Measurements from ENCODE around the gene KIAA1614. TPM values are rescaled to one million over a fixed set of nuclear protein-coding genes. Genes with fewer than 3 reads are reported as not detected.
"Not testable (repeated sequence)": the region's sequence is repeated elsewhere in the genome, so short reads cannot be mapped to it uniquely, and the experiment has no call there.

Gene KIAA1614
- total and polyA plus RNA-seq, 7 experiments from 2014 or later = 0.03 to 0.31 (median 0.14) TPM; not detected in 1

GRCh38 chr1:180956028-180956640 lies 43.4 kb downstream of the KIAA1614 start:
- H3K4me1 ChIP-seq (ENCODE audit: control insufficient read depth in 2 of 2, insufficient read depth in 2 of 2, low read length in 2 of 2) = peaks cover 0 to 6% of the 10 kb centered on the region in 2 donors
- Mint-ChIP-seq H3K27ac (peak overlapping the region in 4 of 9 donors; percentile 7 to 82 (median 36)), H3K9me3 (peaks cover 0 to 3% (median 0%) of the 10 kb centered on the region in 11 donors), H3K36me3 (peaks cover 0 to 21% (median 17%) of the 10 kb centered on the region in 5 donors), H3K27me3 (no peaks in the 10 kb centered on the region), H3K4me3 (peak overlapping the region in 5 of 10 donors; percentile 55 to 82 (median 67)), H3K4me1 (peaks cover 0 to 12% (median 4%) of the 10 kb centered on the region in 7 donors)
- H3K9me3 ChIP-seq (ENCODE audit: control insufficient read depth in 2 of 3, low read length in 3 of 3) = no peaks in the 10 kb centered on the region
- CTCF ChIA-PET = no interaction called here
- DNase-seq = no peak
- POLR2A ChIA-PET = no interaction called here
- no peak overlapping the region for H3K27ac ChIP-seq (ENCODE audit: low read depth, low read length)
- H3K4me3 ChIP-seq (ENCODE audit: low read length) = no peak overlapping the region
- peaks cover 0 to 3% (median 0%) of the 10 kb centered on the region in 3 experiments for H3K36me3 ChIP-seq (ENCODE audit: control insufficient read depth in 2 of 3, insufficient read depth in 3 of 3, low read length in 3 of 3)
- H3K27me3 ChIP-seq (ENCODE audit: control insufficient read depth in 2 of 2, insufficient read depth in 2 of 2, low read length in 2 of 2) = no peaks in the 10 kb centered on the region
- intact Hi-C loops (cut with micrococcal nuclease) = no loop called here
- ATAC-seq = no peak

DNA sequence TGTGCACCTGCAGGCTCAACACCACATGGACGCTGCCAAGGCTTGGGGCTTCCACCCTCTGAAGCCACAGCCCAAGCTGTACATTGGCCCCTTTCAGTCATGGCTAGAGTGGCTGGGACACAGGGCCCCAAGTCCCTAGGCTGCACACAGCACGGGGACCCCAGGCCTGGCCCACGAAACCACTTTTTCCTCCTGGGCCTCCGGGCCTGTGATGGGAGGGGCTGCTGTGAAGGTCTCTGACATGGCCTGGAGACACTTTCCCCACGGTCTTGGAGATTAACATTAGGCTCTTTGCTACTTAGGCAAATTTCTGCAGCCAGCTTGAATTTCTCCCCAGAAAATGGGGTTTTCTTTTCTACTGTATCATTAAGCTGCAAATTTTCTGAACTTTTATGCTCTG lies 46.9 kb downstream of the KIAA1614 start:
- H3K4me3 Mint-ChIP-seq; H3K27ac ChIP-seq (ENCODE audit: low read depth, low read length); H3K9me3 Mint-ChIP-seq; H3K4me1 ChIP-seq (ENCODE audit: control insufficient read depth in 2 of 2, insufficient read depth in 2 of 2, low read length in 2 of 2); intact Hi-C loops (cut with micrococcal nuclease); POLR2A ChIA-PET; H3K27me3 ChIP-seq (ENCODE audit: control insufficient read depth in 2 of 2, insufficient read depth in 2 of 2, low read length in 2 of 2); CTCF ChIA-PET; DNase-seq; H3K4me3 ChIP-seq (ENCODE audit: low read length); H3K4me1 Mint-ChIP-seq; H3K27ac Mint-ChIP-seq; H3K27me3 Mint-ChIP-seq; H3K36me3 ChIP-seq (ENCODE audit: control insufficient read depth in 2 of 3, insufficient read depth in 3 of 3, low read length in 3 of 3); ATAC-seq; H3K9me3 ChIP-seq (ENCODE audit: control insufficient read depth in 2 of 3, low read length in 3 of 3): not testable (repeated sequence)
- H3K36me3 Mint-ChIP-seq = peaks cover 0 to 33% (median 21%) of the 10 kb centered on the region in 5 donors

DNA sequence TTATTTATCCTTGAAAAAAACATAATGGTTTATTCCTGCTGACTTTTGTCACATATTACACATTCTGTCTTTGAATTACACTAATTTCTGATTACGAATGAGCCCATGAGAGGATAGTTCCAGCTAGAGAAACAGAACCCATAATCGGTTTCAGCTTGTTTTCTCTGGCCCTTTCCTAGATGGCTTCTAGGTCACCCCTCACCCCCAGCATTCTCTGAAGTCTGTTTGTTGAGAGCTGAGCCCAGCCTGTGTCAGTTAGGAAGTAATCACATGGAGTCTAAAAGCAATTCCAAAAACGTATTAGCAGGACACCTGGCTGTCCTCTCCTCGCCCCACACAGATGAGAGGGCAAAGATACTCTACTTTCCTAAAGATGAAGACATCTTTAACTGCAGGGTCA lies 48.9 kb downstream of the KIAA1614 start:
- ChIA-PET POLR2A (no interaction called here), CTCF (no interaction called here)
- Histone ChIP-seq H3K4me1 (ENCODE audit: control insufficient read depth in 2 of 2, insufficient read depth in 2 of 2, low read length in 2 of 2) (no peaks in the 10 kb centered on the region), H3K9me3 (ENCODE audit: control insufficient read depth in 2 of 3, low read length in 3 of 3) (no peaks in the 10 kb centered on the region), H3K27ac (ENCODE audit: low read depth, low read length) (no peak overlapping the region), H3K27me3 (ENCODE audit: control insufficient read depth in 2 of 2, insufficient read depth in 2 of 2, low read length in 2 of 2) (no peaks in the 10 kb centered on the region), H3K36me3 (ENCODE audit: control insufficient read depth in 2 of 3, insufficient read depth in 3 of 3, low read length in 3 of 3) (peaks cover 0 to 8% (median 0%) of the 10 kb centered on the region in 3 experiments), H3K4me3 (ENCODE audit: low read length) (no peak overlapping the region)
- peaks cover 0 to 7% (median 1%) of the 10 kb centered on the region in 7 donors for H3K4me1 Mint-ChIP-seq
- ATAC-seq (no peak), DNase-seq (no peak)
- H3K4me3 Mint-ChIP-seq = no peak overlapping the region
- no peaks in the 10 kb centered on the region for H3K27me3 Mint-ChIP-seq
- intact Hi-C loops (cut with micrococcal nuclease) = no loop called here
- no peak overlapping the region for H3K27ac Mint-ChIP-seq
- peaks cover 0 to 33% (median 26%) of the 10 kb centered on the region in 5 donors for H3K36me3 Mint-ChIP-seq
- peaks cover 0 to 3% (median 0%) of the 10 kb centered on the region in 11 donors for H3K9me3 Mint-ChIP-seq

GRCh38 chr1:180962178-180962577 lies 49.5 kb downstream of the KIAA1614 start:
- Mint-ChIP-seq H3K4me3 (no peak overlapping the region), H3K27ac (no peak overlapping the region), H3K4me1 (peaks cover 0 to 7% (median 4%) of the 10 kb centered on the region in 7 donors), H3K9me3 (peaks cover 0 to 3% (median 0%) of the 10 kb centered on the region in 11 donors), H3K36me3 (peaks cover 0 to 36% (median 29%) of the 10 kb centered on the region in 5 donors), H3K27me3 (no peaks in the 10 kb centered on the region)
- H3K4me1 ChIP-seq (ENCODE audit: control insufficient read depth in 2 of 2, insufficient read depth in 2 of 2, low read length in 2 of 2) = no peaks in the 10 kb centered on the region
- intact Hi-C loops (cut with micrococcal nuclease) = no loop called here
- CTCF ChIA-PET = no interaction called here
- no peak for DNase-seq
- no peaks in the 10 kb centered on the region for H3K27me3 ChIP-seq (ENCODE audit: control insufficient read depth in 2 of 2, insufficient read depth in 2 of 2, low read length in 2 of 2)
- H3K9me3 ChIP-seq (ENCODE audit: control insufficient read depth in 2 of 3, low read length in 3 of 3) = no peaks in the 10 kb centered on the region
- POLR2A ChIA-PET = no interaction called here
- no peak overlapping the region for H3K4me3 ChIP-seq (ENCODE audit: low read length)
- peaks cover 0 to 12% (median 0%) of the 10 kb centered on the region in 3 experiments for H3K36me3 ChIP-seq (ENCODE audit: control insufficient read depth in 2 of 3, insufficient read depth in 3 of 3, low read length in 3 of 3)
- ATAC-seq = no peak
- no peak overlapping the region for H3K27ac ChIP-seq (ENCODE audit: low read depth, low read length)

DNA sequence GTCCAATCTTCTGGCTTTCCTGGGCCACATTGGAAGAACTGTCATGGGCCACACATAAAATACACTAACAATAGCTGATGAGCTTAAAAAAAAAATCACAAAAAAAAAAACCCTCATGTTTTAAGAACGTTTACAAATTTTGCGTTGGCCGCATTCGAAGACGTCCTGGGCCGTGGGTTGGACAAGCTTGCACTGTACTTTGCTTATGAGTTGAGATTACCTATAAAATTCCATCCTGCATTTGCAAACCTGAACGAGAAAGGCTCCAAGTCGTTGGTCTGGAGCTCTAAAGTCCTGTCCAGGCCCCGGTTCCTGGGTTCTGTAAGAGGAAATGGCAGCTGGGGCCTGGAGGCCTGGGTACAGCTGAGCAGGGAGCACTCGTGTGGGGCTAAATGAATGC lies 51.4 kb downstream of the KIAA1614 start:
- Histone ChIP-seq H3K9me3 (ENCODE audit: control insufficient read depth in 2 of 3, low read length in 3 of 3) (no peaks in the 10 kb centered on the region), H3K36me3 (ENCODE audit: control insufficient read depth in 2 of 3, insufficient read depth in 3 of 3, low read length in 3 of 3) (peaks cover 0 to 9% (median 0%) of the 10 kb centered on the region in 3 experiments), H3K4me1 (ENCODE audit: control insufficient read depth in 2 of 2, insufficient read depth in 2 of 2, low read length in 2 of 2) (no peaks in the 10 kb centered on the region), H3K27ac (ENCODE audit: low read depth, low read length) (no peak overlapping the region), H3K27me3 (ENCODE audit: control insufficient read depth in 2 of 2, insufficient read depth in 2 of 2, low read length in 2 of 2) (no peaks in the 10 kb centered on the region), H3K4me3 (ENCODE audit: low read length) (no peak overlapping the region)
- DNase-seq = no peak
- Mint-ChIP-seq H3K36me3 (peaks cover 0 to 41% (median 26%) of the 10 kb centered on the region in 5 donors), H3K9me3 (peaks cover 0 to 3% (median 0%) of the 10 kb centered on the region in 11 donors), H3K4me1 (peaks cover 0 to 7% (median 4%) of the 10 kb centered on the region in 7 donors), H3K4me3 (no peak overlapping the region), H3K27me3 (no peaks in the 10 kb centered on the region), H3K27ac (no peak overlapping the region)
- no peak for ATAC-seq
- intact Hi-C loops (cut with micrococcal nuclease) = no loop called here
- ChIA-PET POLR2A (no interaction called here), CTCF (no interaction called here)

- no peaks in the 10 kb centered on the region for H3K4me1 ChIP-seq (ENCODE audit: control insufficient read depth in 2 of 2, insufficient read depth in 2 of 2, low read length in 2 of 2)
- DNase-seq (no peak), ATAC-seq (no peak)
- Mint-ChIP-seq H3K27me3 (no peaks in the 10 kb centered on the region), H3K4me1 (peaks cover 0 to 11% (median 5%) of the 10 kb centered on the region in 7 donors), H3K27ac (no peak overlapping the region), H3K9me3 (peaks cover 0 to 3% (median 0%) of the 10 kb centered on the region in 11 donors), H3K4me3 (no peak overlapping the region), H3K36me3 (peaks cover 0 to 45% (median 23%) of the 10 kb centered on the region in 5 donors)
- intact Hi-C loops (cut with micrococcal nuclease) = no loop called here
- no peaks in the 10 kb centered on the region for H3K9me3 ChIP-seq (ENCODE audit: control insufficient read depth in 2 of 3, low read length in 3 of 3)
- H3K4me3 ChIP-seq (ENCODE audit: low read length) = no peak overlapping the region
- ChIA-PET CTCF (no interaction called here), POLR2A (no interaction called here)
- no peaks in the 10 kb centered on the region for H3K27me3 ChIP-seq (ENCODE audit: control insufficient read depth in 2 of 2, insufficient read depth in 2 of 2, low read length in 2 of 2)
- no peak overlapping the region for H3K27ac ChIP-seq (ENCODE audit: low read depth, low read length)
- H3K36me3 ChIP-seq (ENCODE audit: control insufficient read depth in 2 of 3, insufficient read depth in 3 of 3, low read length in 3 of 3) = peaks cover 0 to 11% (median 0%) of the 10 kb centered on the region in 3 experiments
Measured at GRCh38 chr1:180964595-180964994, 51.9 kb downstream of the KIAA1614 start.

DNA sequence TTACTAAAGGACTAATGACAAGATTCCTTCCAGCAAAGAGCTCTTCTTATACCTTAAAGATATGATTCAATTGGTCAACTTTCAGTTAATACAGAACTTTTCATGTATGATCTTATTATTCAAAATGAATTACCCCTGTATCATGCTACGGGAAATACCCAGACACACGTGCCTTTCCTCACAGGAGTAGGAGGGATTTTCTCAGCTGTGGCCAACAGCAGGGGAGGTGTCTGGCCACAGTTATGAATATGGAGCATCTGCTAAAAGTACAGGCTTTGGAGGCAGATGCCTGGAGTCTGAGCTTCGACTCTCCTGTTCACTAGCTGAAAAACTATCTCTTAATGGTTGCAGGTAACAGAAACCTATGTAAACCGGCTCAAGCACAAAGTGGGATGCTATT lies 53.6 kb downstream of the KIAA1614 start:
- no peak overlapping the region for H3K4me3 ChIP-seq (ENCODE audit: low read length)
- H3K36me3 ChIP-seq (ENCODE audit: control insufficient read depth in 2 of 3, insufficient read depth in 3 of 3, low read length in 3 of 3) = peaks cover 0 to 29% (median 0%) of the 10 kb centered on the region in 3 experiments
- H3K9me3 ChIP-seq (ENCODE audit: control insufficient read depth in 2 of 3, low read length in 3 of 3) = no peaks in the 10 kb centered on the region
- Mint-ChIP-seq H3K36me3 (peaks cover 7 to 43% (median 24%) of the 10 kb centered on the region in 5 donors), H3K27me3 (no peaks in the 10 kb centered on the region), H3K9me3 (peaks cover 0 to 1% (median 0%) of the 10 kb centered on the region in 11 donors), H3K4me1 (peaks cover 0 to 17% (median 7%) of the 10 kb centered on the region in 7 donors), H3K4me3 (no peak overlapping the region), H3K27ac (peak overlapping the region in 2 of 9 donors; percentile 38 to 47)
- CTCF ChIA-PET = interaction anchor here (0.6 kb wide), 1 partner anchor 122 kb away, joined by 4 read pairs; no protein-coding TSS in a partner anchor
- DNase-seq = no peak
- H3K27me3 ChIP-seq (ENCODE audit: control insufficient read depth in 2 of 2, insufficient read depth in 2 of 2, low read length in 2 of 2) = no peaks in the 10 kb centered on the region
- no peak overlapping the region for H3K27ac ChIP-seq (ENCODE audit: low read depth, low read length)
- intact Hi-C loops (cut with micrococcal nuclease) = no loop called here
- POLR2A ChIA-PET = no interaction called here
- no peak for ATAC-seq
- H3K4me1 ChIP-seq (ENCODE audit: control insufficient read depth in 2 of 2, insufficient read depth in 2 of 2, low read length in 2 of 2) = no peaks in the 10 kb centered on the region

Measured in naive thymus-derived CD4-positive, alpha-beta T cell (primary cell).